Bone marrow (tissue), 2 donors: ENCODE results near the gene PRLR.

Experiments
- DNase-seq, 2 donors: peaks; one replicate each; lab custom pipeline; 2025; lab: John Stamatoyannopoulos, UW

Gene PRLR

GRCh38 chr5:35233601-35234000, 3.3 kb upstream of the PRLR start:
- no peak for DNase-seq

DNA sequence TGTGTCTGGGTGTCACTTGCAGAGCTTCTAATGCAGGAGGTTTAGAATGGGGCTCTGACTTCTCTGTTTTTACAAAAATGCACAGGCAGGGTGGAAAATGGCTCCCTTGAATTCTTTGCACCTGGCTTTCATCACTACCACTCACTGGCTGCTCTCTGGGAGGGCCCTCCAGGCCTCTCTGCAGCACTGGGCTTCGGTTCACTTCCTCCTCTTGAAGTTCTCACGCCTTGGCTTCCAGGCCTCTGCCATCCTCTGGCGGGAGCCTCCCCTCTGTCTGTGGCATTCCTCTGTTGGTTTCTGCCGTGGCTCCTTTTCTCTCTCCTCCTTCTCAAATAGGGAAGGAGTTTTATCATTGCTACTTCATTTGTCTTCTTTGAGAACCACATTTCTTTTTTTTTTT, 2.8 kb upstream of the PRLR start:
- DNase-seq, result no peak

DNA sequence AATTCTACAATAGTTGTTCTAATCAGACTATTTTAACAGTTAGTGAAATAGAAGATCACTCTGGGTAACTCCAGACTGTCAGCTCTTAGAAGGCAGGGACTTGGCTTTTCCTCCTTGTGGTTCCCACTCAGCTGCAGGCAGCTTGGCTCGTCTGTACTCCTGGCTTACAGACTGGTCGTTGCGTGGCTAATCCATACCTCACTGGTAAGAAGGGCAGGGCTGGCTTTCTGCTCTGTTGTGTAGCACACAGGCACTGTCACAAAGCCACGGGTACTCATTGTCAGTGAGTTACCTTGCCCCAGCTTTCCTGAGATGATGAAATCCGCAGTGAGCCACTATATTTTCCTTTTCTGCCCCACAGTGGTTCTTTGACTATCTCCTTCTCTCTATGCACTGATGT, 1.8 kb upstream of the PRLR start:
- no peak for DNase-seq

DNA sequence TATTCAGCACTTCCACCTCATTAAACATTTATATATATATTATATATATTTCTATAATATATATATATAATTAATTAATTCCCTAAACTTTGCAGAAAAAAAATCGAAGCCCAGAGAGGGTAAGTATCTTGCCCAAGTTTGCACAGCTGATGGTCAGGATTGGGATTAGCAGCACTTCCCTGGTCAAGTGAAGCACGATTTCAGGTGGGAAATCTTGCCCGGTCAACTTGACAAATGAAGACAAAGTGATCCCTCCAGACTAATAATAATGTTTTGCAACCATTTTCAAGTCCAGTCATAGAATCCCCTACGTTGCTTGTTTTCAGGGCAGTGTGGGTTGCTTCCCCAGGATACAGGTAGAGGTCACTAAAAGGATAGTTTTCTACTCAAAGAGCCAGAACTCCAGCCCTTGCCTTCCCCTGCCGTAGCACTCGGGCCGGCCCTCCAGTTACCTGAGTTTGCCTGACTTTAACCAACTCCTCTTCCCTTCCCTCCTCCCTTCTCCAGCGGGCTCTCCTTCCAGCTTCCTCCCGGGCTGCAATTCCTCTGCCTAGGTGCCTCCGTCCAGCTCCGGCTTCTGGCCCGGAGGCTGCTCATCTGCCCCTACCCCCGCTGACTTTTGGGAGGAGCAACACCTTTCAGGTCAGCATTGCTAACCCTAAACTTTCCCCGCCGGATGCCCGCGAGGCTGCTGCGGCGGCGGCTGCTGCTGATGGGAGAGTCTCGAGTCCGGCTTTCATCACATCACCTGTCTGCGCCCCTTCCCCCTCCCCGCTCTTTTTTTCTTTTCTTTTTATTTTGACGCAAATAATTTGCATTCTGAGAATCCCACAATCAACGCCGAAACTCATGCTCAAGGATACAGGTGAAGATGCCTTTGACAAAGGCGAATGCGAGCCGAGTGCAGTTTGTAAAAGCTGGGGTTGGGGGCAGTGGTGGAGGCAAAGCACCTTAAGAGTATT, 930 bp downstream of the PRLR start:
- no peak for DNase-seq

GRCh38 chr5:35228310-35228709, 2.0 kb downstream of the PRLR start:
- DNase-seq, result no peak

DNA sequence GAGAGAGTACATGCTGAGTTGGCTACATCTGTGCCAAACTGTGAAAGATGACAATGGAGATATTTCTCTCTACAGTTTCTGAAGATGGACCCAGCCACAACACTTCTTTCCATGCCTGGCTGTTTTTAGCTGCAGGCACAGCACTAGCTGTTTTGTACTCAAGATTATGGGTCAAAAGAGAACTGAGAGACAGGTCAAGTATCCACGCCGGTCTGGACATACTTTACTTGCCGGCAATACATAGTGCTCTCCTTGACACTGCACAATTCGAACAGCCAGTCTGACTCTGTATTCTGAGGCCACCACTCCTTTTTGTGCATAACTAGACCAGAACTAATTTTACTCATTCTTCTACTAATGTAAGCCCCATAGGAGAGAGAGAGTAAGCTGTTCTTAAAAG, 2.6 kb downstream of the PRLR start:
- no peak for DNase-seq

GRCh38 chr5:35223787-35224395, 6.4 kb downstream of the PRLR start:
- no peak for DNase-seq

DNA sequence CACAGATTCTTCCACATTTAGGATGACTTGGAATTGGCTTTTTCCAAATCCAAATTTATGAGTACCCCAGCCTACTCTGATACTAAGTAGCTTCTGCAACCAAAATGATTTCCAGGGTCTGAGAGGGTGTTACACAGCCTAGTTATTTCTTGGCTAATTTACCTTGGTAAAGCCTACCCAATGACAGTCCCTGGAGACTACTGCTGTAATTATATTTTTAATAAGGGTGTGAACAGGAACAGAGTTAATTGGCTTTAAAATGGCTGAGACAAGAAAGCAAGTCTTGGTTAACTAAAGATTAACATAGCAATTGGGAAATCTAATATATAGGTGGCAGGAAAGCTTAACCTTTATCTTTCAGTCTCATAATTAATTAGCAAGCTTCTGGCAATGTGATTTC, 9.3 kb downstream of the PRLR start:
- DNase-seq, result no peak

GRCh38 chr5:35218981-35219380, 11.3 kb downstream of the PRLR start:
- DNase-seq, result no peak

- no peak for DNase-seq
These were observed 16.2 kb downstream of the PRLR start for GRCh38 chr5:35214051-35214450.

GRCh38 chr5:35213608-35214007, 16.7 kb downstream of the PRLR start:
- DNase-seq, result no peak

DNA sequence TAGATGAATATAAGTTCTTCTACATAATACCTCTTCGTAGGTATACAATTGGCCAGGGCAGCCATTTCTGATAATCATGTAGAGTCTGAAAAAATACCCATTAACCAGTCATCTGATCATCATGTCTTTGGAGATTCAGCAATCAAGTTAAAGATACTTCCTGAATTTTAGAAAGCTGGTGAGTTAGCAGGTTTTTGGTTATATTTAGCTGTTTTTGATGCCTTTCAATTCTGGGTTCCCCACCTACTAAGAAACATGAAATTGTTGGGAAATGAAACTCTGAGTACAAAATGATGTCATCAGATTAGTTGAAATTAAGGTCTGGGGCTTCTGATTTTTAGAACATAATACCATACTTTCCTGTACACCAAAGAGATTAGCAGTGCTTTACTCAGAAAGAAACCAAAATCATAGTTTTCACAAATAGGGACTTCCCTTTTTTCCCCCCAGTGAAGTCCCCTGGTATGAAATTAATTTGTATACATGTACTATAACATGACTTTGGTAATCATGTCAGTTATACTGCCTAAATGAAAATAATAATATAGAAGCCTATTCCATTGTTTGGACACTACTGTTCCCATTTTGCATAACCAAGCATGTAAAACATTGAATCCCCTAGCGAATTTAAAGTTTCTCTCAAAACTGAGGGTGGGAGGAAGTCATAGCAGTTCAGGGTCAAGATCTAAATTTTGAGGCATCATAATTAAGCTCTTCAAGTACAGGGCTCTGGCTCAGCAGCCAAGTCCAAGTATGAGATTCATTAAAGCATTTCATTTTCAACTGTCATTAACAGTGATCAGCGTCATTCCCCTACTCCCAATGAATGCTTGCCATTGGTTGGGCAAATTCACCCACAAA, 17.9 kb downstream of the PRLR start:
- DNase-seq, result no peak

GRCh38 chr5:35209862-35210261, 20.4 kb downstream of the PRLR start:
- no peak for DNase-seq

DNA sequence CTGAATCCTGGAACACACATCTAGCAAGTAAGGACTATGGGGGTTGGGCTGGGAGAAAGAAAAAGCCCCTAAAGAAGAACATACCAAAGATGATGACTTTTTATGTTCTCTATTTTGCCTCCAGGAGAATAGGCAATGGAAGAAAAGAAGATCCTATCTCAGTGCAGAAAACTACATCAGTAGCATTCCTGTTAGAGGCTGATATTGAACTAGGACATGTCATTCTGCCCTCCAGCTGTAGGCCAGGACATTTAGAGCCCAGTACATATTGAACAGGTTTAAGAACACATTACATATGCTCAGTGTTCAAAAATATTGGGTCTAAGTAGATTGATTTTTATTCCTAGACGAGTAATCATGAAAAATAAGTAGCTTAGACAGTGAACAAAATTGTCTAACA, 24.7 kb downstream of the PRLR start:
- no peak for DNase-seq

DNA sequence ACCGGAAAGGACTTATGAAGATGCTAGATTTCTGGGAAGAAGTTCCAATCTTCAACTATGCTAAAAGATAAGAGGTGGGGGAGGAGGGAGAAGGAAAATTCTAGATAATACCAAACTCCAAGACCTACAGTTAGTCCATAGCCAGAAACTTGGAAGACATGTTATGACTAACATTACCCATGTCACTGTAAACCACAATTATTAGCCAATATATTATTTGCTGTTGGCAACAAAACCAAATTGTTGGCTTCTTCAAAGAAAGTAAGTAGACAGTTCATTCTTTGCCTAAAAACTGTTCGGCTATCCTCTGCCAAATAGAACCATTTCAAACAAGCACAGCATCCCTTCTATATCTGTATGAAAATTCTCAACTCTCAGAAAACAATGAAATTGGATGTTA, 25.1 kb downstream of the PRLR start:
- no peak for DNase-seq

GRCh38 chr5:35203403-35203802, 26.9 kb downstream of the PRLR start:
- no peak for DNase-seq

DNA sequence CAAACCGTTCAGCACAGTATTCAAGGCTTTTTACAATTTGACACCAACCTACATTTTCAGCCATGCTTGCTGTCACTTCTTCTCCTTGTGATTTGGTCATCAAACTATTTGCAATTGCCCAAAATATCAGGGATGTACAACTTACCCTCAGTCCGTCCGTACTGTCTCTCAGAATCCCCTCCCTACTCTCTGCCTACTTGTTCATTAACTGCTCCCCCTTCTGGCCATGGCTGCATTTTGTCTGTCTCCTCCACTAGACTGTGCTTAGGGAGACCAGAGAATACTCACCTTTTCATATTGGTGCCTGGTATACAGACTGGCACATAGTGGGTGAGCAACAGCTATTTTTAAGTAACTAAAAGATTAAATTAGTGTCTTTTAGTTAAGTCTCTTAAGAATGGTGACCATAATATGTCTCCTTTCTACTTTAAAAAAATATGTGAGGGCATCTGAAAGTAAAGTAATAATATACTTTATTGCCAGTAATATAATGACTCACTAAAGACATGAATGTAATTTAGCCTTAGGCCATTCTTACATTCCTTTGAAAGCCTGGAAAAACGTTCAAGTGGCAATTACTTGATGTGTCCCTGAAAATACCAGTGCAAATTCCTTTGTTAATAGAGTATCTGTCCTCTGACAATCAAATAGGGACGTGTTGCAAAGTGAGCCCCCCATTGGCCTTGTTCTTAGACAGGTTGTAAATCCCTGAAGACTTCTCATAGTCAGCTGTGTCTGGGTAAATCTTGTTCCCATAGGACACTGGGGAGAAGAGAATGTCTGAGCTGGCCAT, 27.8 kb downstream of the PRLR start:
- DNase-seq, result peak in 1 of 2 donors; percentile 7

DNA sequence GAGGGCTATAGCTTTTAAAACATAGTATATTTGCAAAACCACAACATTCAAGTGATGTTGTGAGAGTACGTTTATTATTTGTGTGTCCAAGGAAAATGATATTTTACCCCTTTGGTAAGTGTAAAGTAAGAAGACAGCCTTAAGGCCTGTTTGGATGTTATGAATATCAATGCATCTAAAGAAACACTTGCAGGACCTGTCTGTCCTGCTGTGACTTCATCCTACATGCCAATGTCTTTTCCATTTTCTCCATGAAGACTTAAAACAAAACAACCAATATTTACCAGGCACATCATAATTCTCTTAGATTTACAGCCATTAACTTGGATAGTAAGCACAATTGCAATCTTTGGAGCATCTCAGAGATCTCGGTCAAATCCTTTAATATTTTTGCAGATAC, 29.0 kb downstream of the PRLR start:
- DNase-seq, result no peak

DNA sequence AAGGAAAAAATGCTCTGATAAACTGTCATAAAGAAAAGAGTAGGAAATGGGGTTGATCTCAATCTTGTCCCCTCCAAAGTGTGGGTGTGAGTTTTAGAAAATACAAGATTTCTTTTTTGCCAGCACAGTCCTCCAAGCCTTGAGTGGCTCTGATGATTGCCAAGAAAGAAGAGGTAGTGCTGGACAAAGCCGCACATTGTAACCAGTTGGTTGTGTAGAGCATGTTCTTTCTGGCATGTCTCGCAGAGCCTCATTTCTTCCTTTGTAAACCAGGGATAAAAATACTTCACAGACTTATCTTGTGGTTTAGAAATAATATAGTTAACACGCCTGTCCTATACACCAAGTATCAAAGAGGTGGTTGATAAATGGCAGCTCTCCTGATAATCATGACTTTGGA, 30.4 kb downstream of the PRLR start:
- no peak for DNase-seq

GRCh38 chr5:35198686-35199085, 31.6 kb downstream of the PRLR start:
- no peak for DNase-seq

DNA sequence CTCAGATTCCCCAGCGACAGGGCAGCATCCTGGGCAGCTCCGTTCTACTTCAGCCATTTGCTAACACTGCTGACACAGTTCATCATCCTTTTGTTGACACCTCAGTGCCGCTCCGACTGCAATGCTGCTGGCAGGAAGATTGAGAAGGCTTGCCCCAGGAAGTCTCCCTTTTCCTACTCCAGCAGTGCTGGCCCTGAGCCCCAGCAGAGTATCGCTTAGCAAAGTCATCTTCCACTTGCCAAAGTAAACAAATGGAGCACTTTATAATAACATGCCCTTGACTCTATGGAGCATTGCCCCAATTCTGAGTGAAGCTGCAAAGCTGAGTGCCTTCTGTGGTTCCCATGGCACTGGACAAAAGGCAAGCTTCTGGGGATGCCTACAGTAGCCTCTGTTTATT, 32.2 kb downstream of the PRLR start:
- no peak for DNase-seq

- no peak for DNase-seq
These were observed 32.9 kb downstream of the PRLR start for GRCh38 chr5:35197351-35197750.
